Astrocyte (in vitro differentiated cells and primary cell): Measurements from ENCODE around the gene SCGB2A2.

Experiments
- CTCF ChIP-seq: IDR thresholded peaks from 2 replicates; pipeline ENCODE4 v1.5.1; 2011; ENCODE audit warnings: low read depth, mild to moderate bottlenecking, inconsistent platforms, low read length, moderate library complexity; ENCODE audit not compliant: insufficient read depth
- EZH2 ChIP-seq: IDR thresholded peaks from 2 replicates; pipeline ENCODE4 v1.6.1; 2012; ENCODE audit warnings: mild to moderate bottlenecking, low read length, inconsistent platforms; ENCODE audit not compliant: insufficient read depth

- TF ChIP-seq CTCF (no peak), EZH2 (no peak)
Measured at GRCh38 chr11:62221498-62221897, 48.5 kb upstream of the SCGB2A2 start.
